Bronchial epithelial cell (primary cell): ENCODE measurements around the gene FMN1. TPM values are rescaled to one million over a fixed set of nuclear protein-coding genes. Genes with fewer than 3 reads are reported as not detected.

ENCODE experiments used
- DNase-seq: peaks from one replicate; pipeline ENCODE4 v3.0.0-alpha.2; 2010; ENCODE audit warnings: low read depth
- FAIRE-seq: peaks from 2 replicates; lab custom pipeline; 2011; peaks lifted over from hg19 to GRCh38; lab: Jason Lieb, UNC
- H3K27me3 ChIP-seq: 2 replicates; pipeline ENCODE4 v1.5.1; 2011; ENCODE audit warnings: low read length; ENCODE audit not compliant: control insufficient read depth, insufficient read depth
- H3K36me3 ChIP-seq: 2 replicates; pipeline ENCODE4 v1.5.1; 2011; ENCODE audit warnings: low read length; ENCODE audit not compliant: control insufficient read depth, insufficient read depth
- H3K4me3 ChIP-seq: 2 replicates; pipeline ENCODE4 v1.5.1; 2011; ENCODE audit warnings: mild to moderate bottlenecking, low read depth, low read length, control low read depth
- total RNA-seq: library from RNA; depleted of rRNA; stranded (reverse); fragments of >200 nt; gene quantifications from 2 replicates; pipeline ENCODE4 v1.2.1, GENCODE V29; 2014
- TF ChIP-seq, protein P1 (sequence below): IDR thresholded peaks from 2 replicates; pipeline ENCODE4 v1.5.1; 2011; ENCODE audit warnings: mild to moderate bottlenecking, moderate library complexity, low read length, control low read depth, inconsistent platforms; ENCODE audit not compliant: insufficient read depth, severe bottlenecking

FMN1 gene
- total RNA-seq, 1 donor from 2014 or later: 1.6 TPM

DNA sequence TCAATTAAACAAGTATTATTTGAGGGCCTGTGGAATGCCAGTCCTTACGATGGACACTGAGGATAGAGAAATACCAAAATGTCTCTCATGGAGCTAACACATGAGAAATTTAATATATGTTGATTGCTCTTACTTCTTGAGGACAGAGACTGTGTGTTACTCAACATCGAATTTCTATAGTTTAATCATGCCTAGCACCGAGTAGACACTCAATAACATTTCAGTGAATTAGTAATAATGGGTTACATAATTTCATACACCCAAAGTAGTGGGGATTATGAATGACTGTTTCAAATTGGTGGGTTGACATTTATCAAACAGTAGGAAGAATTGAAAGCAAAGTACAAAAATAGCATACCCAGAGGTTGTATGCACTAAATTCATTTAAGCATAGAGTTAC is 11.2 kb downstream of the FMN1 start:
- no peak overlapping the region for H3K4me3 ChIP-seq
- DNase-seq: no peak
- FAIRE-seq: no peak

GRCh38 chr15:33182926-33183325 is 11.6 kb downstream of the FMN1 start:
- TF ChIP-seq, protein P1, sequence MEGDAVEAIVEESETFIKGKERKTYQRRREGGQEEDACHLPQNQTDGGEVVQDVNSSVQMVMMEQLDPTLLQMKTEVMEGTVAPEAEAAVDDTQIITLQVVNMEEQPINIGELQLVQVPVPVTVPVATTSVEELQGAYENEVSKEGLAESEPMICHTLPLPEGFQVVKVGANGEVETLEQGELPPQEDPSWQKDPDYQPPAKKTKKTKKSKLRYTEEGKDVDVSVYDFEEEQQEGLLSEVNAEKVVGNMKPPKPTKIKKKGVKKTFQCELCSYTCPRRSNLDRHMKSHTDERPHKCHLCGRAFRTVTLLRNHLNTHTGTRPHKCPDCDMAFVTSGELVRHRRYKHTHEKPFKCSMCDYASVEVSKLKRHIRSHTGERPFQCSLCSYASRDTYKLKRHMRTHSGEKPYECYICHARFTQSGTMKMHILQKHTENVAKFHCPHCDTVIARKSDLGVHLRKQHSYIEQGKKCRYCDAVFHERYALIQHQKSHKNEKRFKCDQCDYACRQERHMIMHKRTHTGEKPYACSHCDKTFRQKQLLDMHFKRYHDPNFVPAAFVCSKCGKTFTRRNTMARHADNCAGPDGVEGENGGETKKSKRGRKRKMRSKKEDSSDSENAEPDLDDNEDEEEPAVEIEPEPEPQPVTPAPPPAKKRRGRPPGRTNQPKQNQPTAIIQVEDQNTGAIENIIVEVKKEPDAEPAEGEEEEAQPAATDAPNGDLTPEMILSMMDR: no peak
- no peaks in the 10 kb centered on the region for H3K27me3 ChIP-seq
- H3K36me3 ChIP-seq: no peaks in the 10 kb centered on the region
- no peak overlapping the region for H3K4me3 ChIP-seq
- DNase-seq (no peak), FAIRE-seq (no peak)

More for the DNA sequence above, 11.2 kb downstream of the FMN1 start:
- H3K27me3 ChIP-seq: no peaks in the 10 kb centered on the region
- no peaks in the 10 kb centered on the region for H3K36me3 ChIP-seq
- TF ChIP-seq, protein P1: no peak

DNA sequence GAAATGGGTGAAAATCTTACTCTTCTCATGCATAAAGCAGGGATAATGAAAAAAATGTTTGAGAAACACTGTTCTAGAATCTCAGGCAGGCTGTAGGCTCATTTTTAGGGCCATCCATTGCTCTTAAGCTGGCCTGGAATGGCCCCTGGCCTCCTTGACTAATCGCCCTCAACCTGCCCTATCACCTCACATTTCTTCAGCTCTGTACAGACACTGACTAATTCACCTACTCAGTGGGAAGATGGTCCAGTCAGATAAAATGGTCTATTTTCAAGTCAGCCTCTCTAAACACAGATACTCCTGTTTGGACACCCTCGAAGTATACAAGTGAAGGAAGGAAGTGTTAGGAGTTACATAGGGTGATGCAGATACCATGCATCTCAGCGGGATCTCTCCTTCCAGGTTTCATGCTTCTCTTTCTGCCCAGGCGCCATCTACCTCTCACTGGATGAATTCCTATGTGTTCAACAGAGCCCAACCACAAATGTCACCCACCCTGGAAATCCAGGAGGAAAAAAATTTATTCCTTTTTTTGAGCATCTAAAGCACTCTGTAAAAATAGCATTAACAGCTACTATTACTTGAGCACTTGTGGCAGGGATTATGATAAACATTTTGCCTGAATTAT is 12.1 kb downstream of the FMN1 start:
- Histone ChIP-seq H3K36me3 (no peaks in the 10 kb centered on the region), H3K27me3 (no peaks in the 10 kb centered on the region), H3K4me3 (no peak overlapping the region)
- DNase-seq (no peak), FAIRE-seq (no peak)
- TF ChIP-seq, protein P1: no peak

DNA sequence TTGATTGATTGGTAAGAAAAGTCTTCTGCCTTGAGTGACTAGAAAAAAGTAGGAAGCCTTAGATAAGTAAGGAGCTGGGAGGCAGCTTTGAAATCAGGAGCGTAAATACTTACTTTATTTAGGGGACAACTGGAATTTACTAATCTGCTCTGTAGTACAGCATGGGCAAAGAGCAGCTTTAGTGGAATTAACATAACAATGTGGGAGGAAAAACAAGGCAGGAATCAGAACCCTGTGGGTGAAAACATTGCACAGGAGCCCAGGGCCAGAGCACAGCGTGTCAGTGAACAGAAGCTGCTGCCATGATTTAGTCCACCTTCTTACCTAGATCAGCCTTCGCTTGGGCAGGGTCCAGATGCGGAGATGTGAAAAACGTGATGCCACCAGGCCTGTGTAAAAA is 14.6 kb downstream of the FMN1 start:
- DNase-seq: no peak
- no peaks in the 10 kb centered on the region for H3K27me3 ChIP-seq
- no peak for FAIRE-seq

DNA sequence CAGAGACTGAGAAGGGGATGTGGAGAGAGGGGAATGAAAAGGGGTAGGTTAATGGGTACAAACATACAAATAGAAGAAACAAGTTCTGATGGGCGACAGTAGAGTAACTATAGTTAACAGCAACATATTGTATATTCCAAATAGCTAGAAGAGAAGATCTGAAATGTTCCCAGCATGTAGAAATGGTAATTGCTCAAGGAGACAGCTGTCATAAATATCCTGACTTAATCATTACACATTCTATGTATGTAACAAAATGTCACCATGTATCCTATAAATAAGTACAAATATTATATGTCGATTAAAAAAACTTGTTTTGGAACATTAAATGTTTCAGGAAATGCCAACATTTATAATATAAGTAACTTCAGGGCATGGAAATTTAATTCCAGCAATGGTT is 23.3 kb downstream of the FMN1 start:
- no peak for DNase-seq
- H3K4me3 ChIP-seq: no peak overlapping the region
- no peak for FAIRE-seq
- H3K27me3 ChIP-seq: no peaks in the 10 kb centered on the region
- TF ChIP-seq, protein P1: no peak
- no peaks in the 10 kb centered on the region for H3K36me3 ChIP-seq

More for the DNA sequence above, 14.6 kb downstream of the FMN1 start:
- TF ChIP-seq, protein P1: no peak
- Histone ChIP-seq H3K4me3 (no peak overlapping the region), H3K36me3 (no peaks in the 10 kb centered on the region)

GRCh38 chr15:33169625-33170024 is 24.9 kb downstream of the FMN1 start:
- H3K27me3 ChIP-seq: no peaks in the 10 kb centered on the region
- FAIRE-seq: no peak
- H3K36me3 ChIP-seq: no peaks in the 10 kb centered on the region
- no peak overlapping the region for H3K4me3 ChIP-seq
- DNase-seq: no peak
- TF ChIP-seq, protein P1: no peak
